HG03025 (cell line): ENCODE measurements around the gene IGSF3.
A peak's percentile ranks its signal among the peaks of the same experiment; 100 is the strongest.

Source experiments
- ATAC-seq: cut with Tn5 transposase; IDR thresholded peaks from one replicate; pipeline ENCODE4 v1.9.1; 2021; ENCODE audit warnings: mild to moderate bottlenecking, moderate library complexity; ENCODE audit not compliant: unreplicated experiment, low FRiP score

The IGSF3 gene

GRCh38 chr1:116581323-116581885 is 86.1 kb downstream of the IGSF3 start:
- no peak for ATAC-seq

- no peak for ATAC-seq
Observed at GRCh38 chr1:116580446-116581322, 86.8 kb downstream of the IGSF3 start.

- ATAC-seq = no peak
Observed at GRCh38 chr1:116579259-116579875, 88.2 kb downstream of the IGSF3 start.

GRCh38 chr1:116578581-116578980 is 89.0 kb downstream of the IGSF3 start:
- ATAC-seq = no peak

GRCh38 chr1:116577759-116578314 is 89.7 kb downstream of the IGSF3 start:
- no peak for ATAC-seq

GRCh38 chr1:116574581-116575291 is 92.8 kb downstream of the IGSF3 start:
- ATAC-seq = no peak

GRCh38 chr1:116573431-116574095 is 94.0 kb downstream of the IGSF3 start:
- no peak for ATAC-seq

GRCh38 chr1:116572771-116573430 is 94.6 kb downstream of the IGSF3 start:
- ATAC-seq = no peak

- ATAC-seq = no peak
Observed at GRCh38 chr1:116572099-116572498, 95.4 kb downstream of the IGSF3 start.

- ATAC-seq = no peak
Observed at GRCh38 chr1:116571215-116571919, 96.2 kb downstream of the IGSF3 start.

GRCh38 chr1:116570358-116571214 is 96.9 kb downstream of the IGSF3 start, which contains the start of gene CD58:
CD58 (minus strand) TSS chr1:116571026; CDS start chr1:116570972, 54 bp downstream.
- ATAC-seq = peak; percentile 61

- peak; percentile 24 for ATAC-seq
Observed at GRCh38 chr1:116569776-116570357, 97.7 kb downstream of the IGSF3 start.

GRCh38 chr1:116569381-116569670 is 98.2 kb downstream of the IGSF3 start:
- no peak for ATAC-seq

GRCh38 chr1:116568662-116569380 is 98.7 kb downstream of the IGSF3 start:
- no peak for ATAC-seq

GRCh38 chr1:116567790-116568661 is 99.5 kb downstream of the IGSF3 start:
- ATAC-seq = no peak

GRCh38 chr1:116565222-116565621 is 102.3 kb downstream of the IGSF3 start:
- ATAC-seq = no peak
